Measurements from ENCODE around the gene ZDHHC16. TPM values are rescaled to one million over a fixed set of nuclear protein-coding genes. Genes with fewer than 3 reads are reported as not detected.

ZDHHC16 gene
- polyA plus RNA-seq, 1 donor = 30.7 TPM

DNA sequence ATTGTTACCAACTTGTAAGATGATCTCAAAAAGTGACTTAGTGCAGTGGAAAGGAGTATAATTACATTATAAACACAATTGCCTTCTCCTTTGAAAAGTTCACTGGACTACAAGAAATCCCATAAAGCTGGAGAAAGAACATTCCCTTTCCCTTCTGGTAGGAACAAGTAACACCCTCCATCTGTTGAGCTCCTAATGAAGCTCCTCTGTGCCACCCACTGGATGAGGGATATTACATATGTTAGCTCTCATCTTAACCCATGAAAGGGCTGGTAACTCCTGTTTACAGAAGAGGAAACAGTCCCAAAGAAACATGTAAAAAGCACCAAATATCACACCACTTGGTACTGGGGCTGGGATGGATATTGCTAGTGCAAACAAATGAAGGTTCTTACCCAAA is 11.9 kb upstream of the ZDHHC16 start:
- H3K9me3 ChIP-seq (ENCODE audit: control insufficient read depth, low read depth, low read length) = no peaks in the 10 kb centered on the region
- H3K4me3 ChIP-seq (ENCODE audit: low read length) = no peak overlapping the region
- peaks cover 63% of the 10 kb centered on the region for H3K36me3 ChIP-seq (ENCODE audit: control insufficient read depth, insufficient read depth, low read length)
- DNase-seq = no peak
- H3K27me3 ChIP-seq (ENCODE audit: control insufficient read depth, insufficient read depth, low read length) = no peaks in the 10 kb centered on the region
- no peak overlapping the region for H3K27ac ChIP-seq (ENCODE audit: low read length)
- H3K4me1 ChIP-seq (ENCODE audit: control insufficient read depth, insufficient read depth, low read length) = no peaks in the 10 kb centered on the region

DNA sequence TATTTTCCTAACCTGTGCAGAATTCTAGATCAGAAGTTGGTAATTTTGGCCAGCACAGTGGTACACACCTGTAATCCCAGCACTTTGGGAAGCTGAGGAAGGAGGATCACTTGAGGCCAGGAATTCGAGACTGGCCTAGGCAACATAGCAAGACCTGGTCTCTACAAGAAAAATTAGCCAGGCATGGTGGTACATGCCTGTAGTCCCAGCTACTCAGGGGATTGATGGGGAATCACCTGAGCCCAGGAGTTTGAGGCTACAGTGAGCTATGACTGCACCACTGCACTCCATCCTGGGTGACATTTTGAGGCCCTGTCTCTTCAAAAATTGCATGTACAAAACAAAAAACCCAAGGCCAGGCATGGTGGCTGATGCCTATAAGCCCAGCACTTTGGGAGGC is 11.4 kb upstream of the ZDHHC16 start:
- H3K36me3 ChIP-seq (ENCODE audit: control insufficient read depth, insufficient read depth, low read length) = peaks cover 65% of the 10 kb centered on the region
- no peak overlapping the region for H3K4me3 ChIP-seq (ENCODE audit: low read length)
- DNase-seq = no peak
- no peaks in the 10 kb centered on the region for H3K27me3 ChIP-seq (ENCODE audit: control insufficient read depth, insufficient read depth, low read length)
- H3K4me1 ChIP-seq (ENCODE audit: control insufficient read depth, insufficient read depth, low read length) = no peaks in the 10 kb centered on the region
- WGBS (ENCODE audit: insufficient coverage, low lambda C conversion rate) = no CpG with 5 or more reads among the region's 1 CpG
- no peak overlapping the region for H3K27ac ChIP-seq (ENCODE audit: low read length)
- no peaks in the 10 kb centered on the region for H3K9me3 ChIP-seq (ENCODE audit: control insufficient read depth, low read depth, low read length)

GRCh38 chr10:97435211-97435610 is 10.8 kb upstream of the ZDHHC16 start:
- Histone ChIP-seq H3K27me3 (ENCODE audit: control insufficient read depth, insufficient read depth, low read length) (no peaks in the 10 kb centered on the region), H3K36me3 (ENCODE audit: control insufficient read depth, insufficient read depth, low read length) (peaks cover 64% of the 10 kb centered on the region), H3K9me3 (ENCODE audit: control insufficient read depth, low read depth, low read length) (no peaks in the 10 kb centered on the region), H3K4me1 (ENCODE audit: control insufficient read depth, insufficient read depth, low read length) (no peaks in the 10 kb centered on the region), H3K4me3 (ENCODE audit: low read length) (no peak overlapping the region), H3K27ac (ENCODE audit: low read length) (no peak overlapping the region)
- no peak for DNase-seq
- WGBS (ENCODE audit: insufficient coverage, low lambda C conversion rate) = 100% methylated on average over 2 of the region's 6 CpGs

DNA sequence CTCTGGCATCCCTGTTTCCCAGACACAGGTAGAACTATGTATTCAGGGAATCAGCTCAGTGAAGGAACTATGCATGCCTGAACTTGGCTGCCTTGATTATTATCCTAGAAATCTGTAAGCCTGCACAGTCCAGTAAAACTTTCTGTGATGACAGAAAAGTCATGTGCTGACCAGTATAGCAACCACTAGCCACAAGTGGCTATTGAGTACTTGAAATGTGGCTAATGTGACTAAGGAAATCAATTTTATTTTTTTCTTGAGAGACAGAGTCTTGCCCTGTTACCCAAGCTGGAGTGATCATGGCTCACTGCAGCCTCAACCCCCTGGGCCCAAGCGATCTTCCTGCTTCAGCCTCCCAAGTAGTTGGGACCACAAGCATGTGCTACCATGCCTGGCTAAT is 3.7 kb upstream of the ZDHHC16 start:
- Histone ChIP-seq H3K9me3 (ENCODE audit: control insufficient read depth, low read depth, low read length) (no peaks in the 10 kb centered on the region), H3K27me3 (ENCODE audit: control insufficient read depth, insufficient read depth, low read length) (no peaks in the 10 kb centered on the region), H3K4me1 (ENCODE audit: control insufficient read depth, insufficient read depth, low read length) (peaks cover 13% of the 10 kb centered on the region), H3K27ac (ENCODE audit: low read length) (no peak overlapping the region), H3K4me3 (ENCODE audit: low read length) (no peak overlapping the region), H3K36me3 (ENCODE audit: control insufficient read depth, insufficient read depth, low read length) (peaks cover 35% of the 10 kb centered on the region)
- no peak for DNase-seq
- no CpG with 5 or more reads among the region's 1 CpG for WGBS (ENCODE audit: insufficient coverage, low lambda C conversion rate)

DNA sequence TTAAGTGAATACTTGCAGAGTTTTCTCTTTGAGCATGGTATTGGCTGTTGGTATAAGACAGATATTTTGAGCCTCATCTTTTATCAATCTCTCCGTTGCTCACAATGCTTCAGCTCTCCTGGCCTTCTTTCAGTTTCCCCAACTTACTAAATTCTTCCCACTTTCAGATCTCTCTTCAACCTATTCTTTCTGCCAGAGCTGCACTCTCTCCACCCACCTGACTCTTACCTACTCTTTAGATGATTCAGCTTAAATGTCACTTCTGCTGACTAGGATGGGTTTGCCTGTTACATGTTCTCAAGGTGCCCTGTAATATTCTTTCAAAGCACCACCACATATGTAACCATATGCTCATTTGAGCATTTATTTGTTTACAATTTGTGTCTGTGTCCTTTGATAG is 1.8 kb upstream of the ZDHHC16 start:
- no peaks in the 10 kb centered on the region for H3K27me3 ChIP-seq (ENCODE audit: control insufficient read depth, insufficient read depth, low read length)
- H3K27ac ChIP-seq (ENCODE audit: low read length) = no peak overlapping the region
- 100% methylated on average over 1 of the region's 1 CpG for WGBS (ENCODE audit: insufficient coverage, low lambda C conversion rate)
- peaks cover 14% of the 10 kb centered on the region for H3K4me1 ChIP-seq (ENCODE audit: control insufficient read depth, insufficient read depth, low read length)
- peaks cover 20% of the 10 kb centered on the region for H3K36me3 ChIP-seq (ENCODE audit: control insufficient read depth, insufficient read depth, low read length)
- no peaks in the 10 kb centered on the region for H3K9me3 ChIP-seq (ENCODE audit: control insufficient read depth, low read depth, low read length)
- no peak for DNase-seq
- H3K4me3 ChIP-seq (ENCODE audit: low read length) = no peak overlapping the region

DNA sequence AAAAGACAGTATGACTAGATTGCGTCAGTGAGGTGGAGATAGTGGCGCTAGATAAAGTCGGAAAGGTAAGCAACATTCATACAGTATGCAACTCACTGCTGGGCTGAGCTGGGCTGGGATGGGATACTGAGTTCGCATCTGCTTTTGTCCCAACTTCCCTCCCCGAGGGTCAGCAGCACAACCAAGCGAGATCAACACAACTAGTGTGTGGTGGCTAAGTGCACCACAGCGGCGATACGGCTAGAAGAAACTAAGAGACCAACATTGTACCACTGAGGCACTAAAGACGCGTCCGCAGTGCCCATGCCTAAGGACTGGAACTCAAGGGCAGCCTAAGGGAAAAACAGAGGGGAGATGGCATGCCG is 636 bp upstream of the ZDHHC16 start:
- Histone ChIP-seq H3K27ac (ENCODE audit: low read length) (peak overlapping the region; percentile 21), H3K4me1 (ENCODE audit: control insufficient read depth, insufficient read depth, low read length) (peaks cover 14% of the 10 kb centered on the region), H3K36me3 (ENCODE audit: control insufficient read depth, insufficient read depth, low read length) (peaks cover 15% of the 10 kb centered on the region), H3K9me3 (ENCODE audit: control insufficient read depth, low read depth, low read length) (no peaks in the 10 kb centered on the region), H3K27me3 (ENCODE audit: control insufficient read depth, insufficient read depth, low read length) (no peaks in the 10 kb centered on the region), H3K4me3 (ENCODE audit: low read length) (peak overlapping the region; percentile 90)
- no CpG with 5 or more reads among the region's 13 CpGs for WGBS (ENCODE audit: insufficient coverage, low lambda C conversion rate)
- DNase-seq = peak in 1 of 2 donors; percentile 20

DNA sequence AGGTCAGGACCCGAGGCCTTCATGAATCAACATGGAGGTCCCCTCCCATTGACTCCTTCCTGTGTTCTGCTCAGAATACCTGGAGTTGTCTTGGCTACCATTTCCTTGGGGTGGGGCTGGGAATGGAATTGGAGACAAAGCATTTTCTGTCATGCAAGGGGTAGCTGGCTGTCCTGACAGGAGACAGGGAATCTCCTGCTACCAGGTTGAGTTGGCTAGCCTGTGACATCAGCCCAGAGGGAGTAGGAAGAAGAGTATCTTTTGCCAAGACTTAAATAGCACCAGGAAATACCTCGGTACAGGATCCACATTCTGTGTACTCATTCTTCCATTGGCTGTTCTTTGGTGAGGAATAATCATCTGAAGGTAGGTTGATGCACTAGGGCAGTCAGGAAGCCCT is 4.9 kb downstream of the ZDHHC16 start:
- no peaks in the 10 kb centered on the region for H3K9me3 ChIP-seq (ENCODE audit: control insufficient read depth, low read depth, low read length)
- no peak overlapping the region for H3K27ac ChIP-seq (ENCODE audit: low read length)
- H3K27me3 ChIP-seq (ENCODE audit: control insufficient read depth, insufficient read depth, low read length) = no peaks in the 10 kb centered on the region
- WGBS (ENCODE audit: insufficient coverage, low lambda C conversion rate) = no CpG with 5 or more reads among the region's 2 CpGs
- peak in 1 of 2 donors; percentile 24 for DNase-seq
- peaks cover 8% of the 10 kb centered on the region for H3K4me1 ChIP-seq (ENCODE audit: control insufficient read depth, insufficient read depth, low read length)
- peaks cover 39% of the 10 kb centered on the region for H3K36me3 ChIP-seq (ENCODE audit: control insufficient read depth, insufficient read depth, low read length)
- no peak overlapping the region for H3K4me3 ChIP-seq (ENCODE audit: low read length)

DNA sequence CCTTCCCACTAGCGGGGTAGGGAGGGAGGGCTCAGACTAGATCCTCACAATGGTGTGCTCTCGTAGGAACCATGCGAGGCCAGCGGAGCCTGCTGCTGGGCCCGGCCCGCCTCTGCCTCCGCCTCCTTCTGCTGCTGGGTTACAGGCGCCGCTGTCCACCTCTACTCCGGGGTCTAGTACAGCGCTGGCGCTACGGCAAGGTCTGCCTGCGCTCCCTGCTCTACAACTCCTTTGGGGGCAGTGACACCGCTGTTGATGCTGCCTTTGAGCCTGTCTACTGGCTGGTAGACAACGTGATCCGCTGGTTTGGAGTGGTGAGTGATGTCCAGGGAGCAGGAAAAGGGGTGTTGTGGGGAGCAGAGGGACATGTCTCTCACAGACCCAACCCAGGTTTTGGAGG is 5.6 kb downstream of the ZDHHC16 start:
- DNase-seq = no peak
- Histone ChIP-seq H3K27ac (ENCODE audit: low read length) (no peak overlapping the region), H3K36me3 (ENCODE audit: control insufficient read depth, insufficient read depth, low read length) (peaks cover 46% of the 10 kb centered on the region), H3K4me3 (ENCODE audit: low read length) (no peak overlapping the region), H3K4me1 (ENCODE audit: control insufficient read depth, insufficient read depth, low read length) (peaks cover 8% of the 10 kb centered on the region), H3K9me3 (ENCODE audit: control insufficient read depth, low read depth, low read length) (no peaks in the 10 kb centered on the region), H3K27me3 (ENCODE audit: control insufficient read depth, insufficient read depth, low read length) (no peaks in the 10 kb centered on the region)
- WGBS (ENCODE audit: insufficient coverage, low lambda C conversion rate) = no CpG with 5 or more reads among the region's 17 CpGs

DNA sequence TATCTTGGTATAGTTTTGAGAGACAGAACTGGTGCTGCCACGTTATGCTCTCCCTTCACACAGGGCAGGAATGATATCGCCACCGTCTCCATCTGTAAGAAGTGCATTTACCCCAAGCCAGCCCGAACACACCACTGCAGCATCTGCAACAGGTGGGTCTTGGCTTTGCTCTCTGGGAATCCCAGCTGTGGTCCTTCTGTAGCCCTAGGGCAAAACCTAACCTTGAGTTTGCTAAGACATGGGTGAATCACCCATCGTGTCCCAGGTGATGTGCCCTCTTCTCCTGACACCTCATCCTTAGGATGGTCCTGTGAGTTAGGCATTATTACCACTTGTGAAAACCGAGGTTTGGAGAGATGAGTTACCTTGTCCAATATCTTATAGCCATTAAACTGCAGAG is 6.4 kb downstream of the ZDHHC16 start:
- Histone ChIP-seq H3K9me3 (ENCODE audit: control insufficient read depth, low read depth, low read length) (no peaks in the 10 kb centered on the region), H3K27ac (ENCODE audit: low read length) (no peak overlapping the region), H3K4me1 (ENCODE audit: control insufficient read depth, insufficient read depth, low read length) (peaks cover under 1% of the 10 kb centered on the region), H3K4me3 (ENCODE audit: low read length) (no peak overlapping the region), H3K36me3 (ENCODE audit: control insufficient read depth, insufficient read depth, low read length) (peaks cover 52% of the 10 kb centered on the region), H3K27me3 (ENCODE audit: control insufficient read depth, insufficient read depth, low read length) (no peaks in the 10 kb centered on the region)
- no peak for DNase-seq
- no CpG with 5 or more reads among the region's 6 CpGs for WGBS (ENCODE audit: insufficient coverage, low lambda C conversion rate)

DNA sequence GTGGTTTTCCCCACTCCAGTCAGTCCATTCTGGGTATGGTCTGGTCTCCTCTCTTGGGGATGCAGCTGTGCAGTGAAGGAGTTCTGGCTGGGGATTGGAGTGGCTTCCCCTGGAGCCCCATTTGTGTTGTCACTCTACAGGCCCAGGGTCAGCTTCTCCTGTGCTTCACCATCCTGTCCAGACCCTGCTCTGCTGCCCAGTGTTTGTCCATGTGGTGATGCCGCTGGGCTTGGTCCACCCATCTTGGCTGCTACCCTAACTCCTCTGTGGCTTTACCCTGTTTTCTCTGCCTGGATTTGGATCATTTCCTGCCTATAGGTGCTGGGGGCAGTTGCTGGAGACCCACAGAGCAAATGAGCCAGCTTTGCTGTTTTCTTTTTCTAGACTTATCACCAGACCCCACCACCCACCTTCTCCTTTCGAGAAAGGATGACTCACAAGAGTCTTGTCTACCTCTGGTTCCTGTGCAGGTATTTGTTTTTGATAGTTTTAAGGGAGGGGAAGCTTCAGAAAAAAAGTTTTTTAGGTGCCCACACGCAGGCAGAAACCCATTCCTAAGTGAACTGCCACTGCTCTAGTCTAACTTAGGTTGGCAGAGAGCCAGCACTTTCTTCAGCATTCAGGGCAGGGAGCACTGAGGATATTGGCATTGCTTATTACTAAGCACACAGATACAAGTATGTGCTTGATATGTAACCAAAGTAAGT is 8.5 kb downstream of the ZDHHC16 start:
- no peak for DNase-seq
- no peaks in the 10 kb centered on the region for H3K9me3 ChIP-seq (ENCODE audit: control insufficient read depth, low read depth, low read length)
- H3K27ac ChIP-seq (ENCODE audit: low read length) = no peak overlapping the region
- peaks cover 70% of the 10 kb centered on the region for H3K36me3 ChIP-seq (ENCODE audit: control insufficient read depth, insufficient read depth, low read length)
- no peaks in the 10 kb centered on the region for H3K27me3 ChIP-seq (ENCODE audit: control insufficient read depth, insufficient read depth, low read length)
- no peak overlapping the region for H3K4me3 ChIP-seq (ENCODE audit: low read length)
- no peaks in the 10 kb centered on the region for H3K4me1 ChIP-seq (ENCODE audit: control insufficient read depth, insufficient read depth, low read length)
- 83% methylated on average over 1 of the region's 3 CpGs for WGBS (ENCODE audit: insufficient coverage, low lambda C conversion rate)

- no peak overlapping the region for H3K4me3 ChIP-seq (ENCODE audit: low read length)
- no peak for DNase-seq
- H3K36me3 ChIP-seq (ENCODE audit: control insufficient read depth, insufficient read depth, low read length) = peaks cover 85% of the 10 kb centered on the region
- no peaks in the 10 kb centered on the region for H3K27me3 ChIP-seq (ENCODE audit: control insufficient read depth, insufficient read depth, low read length)
- WGBS (ENCODE audit: insufficient coverage, low lambda C conversion rate) = no CpG with 5 or more reads among the region's 5 CpGs
- no peaks in the 10 kb centered on the region for H3K9me3 ChIP-seq (ENCODE audit: control insufficient read depth, low read depth, low read length)
- no peak overlapping the region for H3K27ac ChIP-seq (ENCODE audit: low read length)
- no peaks in the 10 kb centered on the region for H3K4me1 ChIP-seq (ENCODE audit: control insufficient read depth, insufficient read depth, low read length)
Measured at GRCh38 chr10:97456034-97456685, 10.2 kb downstream of the ZDHHC16 start.

Data from large intestine (tissue), 3 donors.